HUDEP-2 (cell line): ENCODE measurements around the gene LY6G5C.

Source experiments
- DNase-seq, 76 experiments: peaks; one replicate each; lab custom pipeline; 2025; ENCODE audit not compliant: unreplicated experiment in 76 of 76; lab: John Stamatoyannopoulos, UW

The LY6G5C gene

GRCh38 chr6:31663961-31664789, 16.7 kb downstream of the LY6G5C start:
- DNase-seq = no peak

GRCh38 chr6:31663126-31663960, 17.5 kb downstream of the LY6G5C start:
- DNase-seq = no peak

- no peak for DNase-seq
Measured at GRCh38 chr6:31662124-31662723, 18.6 kb downstream of the LY6G5C start.

GRCh38 chr6:31661262-31662123, 19.4 kb downstream of the LY6G5C start:
- DNase-seq = peak in 13 of 76 experiments; percentile 14 to 52 (median 25)

GRCh38 chr6:31660381-31661261, 20.2 kb downstream of the LY6G5C start, which contains the start of gene C6orf47:
Gene C6orf47 (minus strand): TSS chr6:31660778. CDS start chr6:31659947, 831 bp downstream.
- peak in 73 of 76 experiments; percentile 22 to 90 (median 78) for DNase-seq

DNA sequence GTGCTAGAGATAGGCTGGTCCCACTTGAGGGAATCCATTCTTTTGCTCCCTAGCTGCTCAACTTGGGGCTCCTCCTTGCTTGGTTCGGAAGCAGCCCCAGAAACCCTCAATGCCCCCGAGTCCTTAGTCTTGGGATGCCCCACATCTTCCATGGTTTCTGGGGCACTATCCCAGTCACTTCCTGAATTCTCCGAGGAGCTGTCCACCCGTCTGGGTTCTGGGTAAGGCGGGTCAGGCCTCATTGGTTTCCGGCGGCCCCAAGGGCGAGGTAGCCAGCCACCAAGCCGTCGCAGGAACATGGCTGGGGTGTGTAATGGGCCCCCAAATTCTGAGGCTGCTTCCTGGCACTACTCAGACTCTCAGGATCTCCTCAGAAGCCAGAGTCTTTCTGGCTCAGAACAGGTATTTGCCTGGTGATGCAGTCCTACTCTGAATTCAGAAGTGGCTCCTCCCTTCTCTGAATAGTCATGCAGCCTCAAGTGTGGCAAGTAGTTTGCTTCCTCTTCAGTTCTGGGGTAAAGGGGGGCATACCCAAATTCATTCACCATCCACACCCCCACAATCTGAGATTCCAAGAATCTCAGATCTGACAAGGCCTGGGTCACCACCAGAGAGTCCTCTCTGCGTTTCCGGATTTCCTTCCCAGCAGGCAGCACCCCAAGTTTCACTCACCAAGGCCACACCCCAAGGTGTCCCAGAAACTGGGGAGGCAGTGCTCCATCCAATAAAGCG, 21.1 kb downstream of the LY6G5C start:
- peak in 10 of 76 experiments; percentile 17 to 51 (median 33) for DNase-seq

- no peak for DNase-seq
Measured at GRCh38 chr6:31658983-31659648, 21.8 kb downstream of the LY6G5C start.

DNA sequence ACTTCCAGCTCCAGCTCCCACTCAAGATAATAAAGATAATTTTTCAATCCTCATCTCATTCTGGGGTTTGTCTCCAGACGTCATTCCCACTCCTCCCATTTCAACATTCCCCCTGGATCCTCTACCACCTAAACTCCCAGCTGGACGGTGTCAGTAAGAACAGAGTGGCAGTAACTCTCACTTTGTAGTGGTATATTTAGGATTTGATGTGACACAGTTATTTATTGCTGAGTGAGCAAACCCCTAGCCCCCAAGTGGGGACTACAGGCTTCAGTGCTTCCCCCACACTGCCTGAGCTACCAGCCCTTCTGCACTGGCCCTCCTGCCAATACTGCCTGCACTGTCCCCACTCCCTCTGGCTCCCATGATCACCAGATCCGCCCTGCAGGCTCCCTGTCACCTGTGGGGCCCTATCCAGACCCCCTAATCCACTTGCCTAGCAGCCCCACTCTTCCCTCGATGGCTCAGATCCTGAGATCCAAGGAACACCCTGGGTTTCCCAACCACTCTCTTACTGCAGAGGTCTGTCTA, 22.6 kb downstream of the LY6G5C start:
- no peak for DNase-seq

- no peak for DNase-seq
Measured at GRCh38 chr6:31657406-31658157, 23.3 kb downstream of the LY6G5C start.

GRCh38 chr6:31655349-31656237, 25.3 kb downstream of the LY6G5C start, which contains the start of gene APOM:
Gene APOM (plus strand): TSS chr6:31655894. CDS start chr6:31655967, 73 bp downstream.
- DNase-seq = no peak

- no peak for DNase-seq
Measured at GRCh38 chr6:31654574-31655348, 26.1 kb downstream of the LY6G5C start.

DNA sequence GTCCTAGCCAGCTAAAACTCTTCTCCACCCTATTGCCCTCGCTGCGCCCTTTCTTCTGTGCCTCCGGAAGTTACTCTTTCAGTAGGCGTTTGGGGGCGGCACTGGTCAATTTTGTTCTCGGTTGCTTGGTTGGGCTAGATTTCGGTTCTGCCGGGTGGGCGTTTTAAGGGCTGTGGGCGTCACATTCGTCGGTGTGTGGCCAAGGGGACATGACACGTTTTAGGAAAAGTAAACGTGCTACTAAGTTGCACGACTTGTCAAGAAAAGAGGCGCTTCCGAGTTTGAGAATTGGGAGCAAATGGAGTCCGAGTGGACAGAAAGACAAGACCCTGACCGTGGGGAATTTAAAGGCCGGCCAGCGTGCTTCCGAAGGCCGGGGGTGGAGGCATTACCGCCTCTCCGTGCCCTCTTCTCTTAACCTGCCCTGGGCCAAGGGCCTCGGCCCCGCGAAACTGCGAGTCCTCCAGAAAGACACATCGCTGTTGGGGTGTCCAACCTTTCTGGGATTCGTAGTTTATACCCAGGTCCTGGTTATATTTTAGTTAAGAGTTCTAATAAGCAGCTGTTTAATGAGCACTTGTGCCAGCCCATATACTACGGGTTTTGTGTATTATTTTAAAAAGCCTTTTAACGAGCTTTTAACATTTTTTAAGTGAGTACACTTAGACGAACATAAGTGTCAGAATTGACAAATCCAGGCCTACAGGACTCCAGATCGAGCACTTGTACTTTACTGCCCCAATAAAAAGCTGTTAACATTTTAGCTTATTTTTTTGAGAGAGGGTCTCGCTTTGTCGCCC, 27.7 kb downstream of the LY6G5C start:
- peak in 54 of 76 experiments; percentile 84 to 99 (median 95) for DNase-seq

DNA sequence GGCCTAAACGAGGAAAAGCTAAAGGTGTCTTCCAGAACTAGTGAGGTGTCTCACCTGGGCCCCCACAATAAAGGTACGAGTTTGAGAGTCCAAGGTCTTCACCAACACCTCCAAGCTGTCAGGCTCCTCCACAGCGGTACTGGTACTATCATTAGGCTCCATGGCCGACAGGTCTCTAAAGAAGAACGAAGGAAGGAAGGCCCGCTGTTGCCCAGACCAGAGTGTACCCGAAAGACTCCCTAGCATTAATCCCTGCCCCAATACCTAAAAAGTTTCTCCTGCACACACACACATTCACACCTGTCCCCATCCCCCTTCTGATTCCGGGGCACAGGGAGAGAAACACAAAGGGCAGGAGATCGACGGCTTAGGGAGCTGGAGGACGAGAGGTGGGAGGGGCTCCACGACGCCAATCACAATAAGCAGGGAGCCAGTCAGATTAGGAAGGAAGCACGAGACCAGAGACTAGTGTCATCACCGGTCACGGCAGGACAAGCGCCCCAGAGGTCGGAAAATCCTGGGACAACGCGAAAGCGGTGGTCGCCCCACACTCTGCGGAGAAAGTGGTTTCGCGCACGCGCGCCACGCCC, 29.2 kb downstream of the LY6G5C start:
- DNase-seq = peak in 66 of 76 experiments; percentile 35 to 90 (median 72)

DNA sequence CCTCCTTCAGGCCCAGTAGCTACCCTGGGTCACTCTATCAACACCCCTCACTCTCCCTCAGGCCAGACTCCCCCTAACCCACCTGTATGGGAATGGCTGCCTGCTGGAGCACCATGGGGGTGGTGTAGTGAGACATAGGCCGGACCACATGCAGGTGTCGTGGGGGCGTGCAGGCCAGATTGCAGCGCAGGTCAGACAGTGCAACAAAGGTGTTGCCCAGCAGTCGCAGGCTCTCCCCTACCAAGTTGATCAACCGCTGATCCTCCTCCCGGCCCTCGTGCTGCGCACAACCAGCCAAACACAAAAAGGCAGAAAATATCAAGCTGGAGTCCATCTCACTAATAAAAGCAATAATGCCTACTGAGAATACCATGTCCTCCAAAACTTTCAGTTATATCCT, 35.5 kb downstream of the LY6G5C start:
- no peak for DNase-seq
